KMS-11 (cell line): ENCODE results near the gene TACC3.

Source experiments
- H2AFZ ChIP-seq: fragments of 200-600 bp; sonication (generic); 2 replicates; pipeline ENCODE4 v1.6.1; 2016; ENCODE audit warnings: antibody characterized with exemption, mixed run types, low read depth
- H3K27ac ChIP-seq: fragments of 200-600 bp; sonication (generic); 2 replicates; pipeline ENCODE4 v1.6.1; 2016; ENCODE audit warnings: mild to moderate bottlenecking, mixed run types
- H3K27me3 ChIP-seq: fragments of 200-600 bp; sonication (generic); 2 replicates; pipeline ENCODE4 v1.6.1; 2017; ENCODE audit warnings: mild to moderate bottlenecking, low read depth, mixed run types, moderate library complexity; ENCODE audit not compliant: insufficient read depth
- H3K36me3 ChIP-seq: fragments of 200-600 bp; sonication (generic); 2 replicates; pipeline ENCODE4 v1.6.1; 2017; ENCODE audit warnings: mild to moderate bottlenecking, mixed run types; ENCODE audit not compliant: insufficient read depth
- H3K4me1 ChIP-seq: fragments of 200-600 bp; sonication (generic); 2 replicates; pipeline ENCODE4 v1.6.1; 2016; ENCODE audit warnings: mild to moderate bottlenecking, low read depth, mixed run types; ENCODE audit not compliant: poor library complexity, severe bottlenecking
- H3K4me2 ChIP-seq: fragments of 200-600 bp; sonication (generic); 2 replicates; pipeline ENCODE4 v1.7.0; 2016; ENCODE audit warnings: mild to moderate bottlenecking, mixed run types
- H3K4me3 ChIP-seq: fragments of 200-600 bp; sonication (generic); IDR thresholded peaks from 2 replicates; pipeline ENCODE4 v1.6.1; 2017; ENCODE audit warnings: low read depth, low read length, mixed read lengths; ENCODE audit not compliant: insufficient read depth
- H3K79me2 ChIP-seq: fragments of 200-600 bp; sonication (generic); 2 replicates; pipeline ENCODE4 v1.6.1; 2016; ENCODE audit warnings: low read depth, mixed run types; ENCODE audit not compliant: insufficient read depth
- H3K9ac ChIP-seq: fragments of 200-600 bp; sonication (generic); 2 replicates; pipeline ENCODE4 v1.6.1; 2016; ENCODE audit warnings: mild to moderate bottlenecking, mixed run types
- H4K20me1 ChIP-seq: fragments of 200-600 bp; sonication (generic); 2 replicates; pipeline ENCODE4 v1.6.1; 2016; ENCODE audit warnings: mild to moderate bottlenecking, mixed run types; ENCODE audit not compliant: insufficient read depth
- TF ChIP-seq, protein P1 (sequence below): fragments of 200-600 bp; sonication (generic); conservative IDR thresholded peaks from 2 replicates; pipeline ENCODE4 v1.6.1; 2017; ENCODE audit warnings: low read depth, mild to moderate bottlenecking, antibody characterized with exemption, low read length, moderate library complexity, mixed read lengths

TACC3 gene

DNA sequence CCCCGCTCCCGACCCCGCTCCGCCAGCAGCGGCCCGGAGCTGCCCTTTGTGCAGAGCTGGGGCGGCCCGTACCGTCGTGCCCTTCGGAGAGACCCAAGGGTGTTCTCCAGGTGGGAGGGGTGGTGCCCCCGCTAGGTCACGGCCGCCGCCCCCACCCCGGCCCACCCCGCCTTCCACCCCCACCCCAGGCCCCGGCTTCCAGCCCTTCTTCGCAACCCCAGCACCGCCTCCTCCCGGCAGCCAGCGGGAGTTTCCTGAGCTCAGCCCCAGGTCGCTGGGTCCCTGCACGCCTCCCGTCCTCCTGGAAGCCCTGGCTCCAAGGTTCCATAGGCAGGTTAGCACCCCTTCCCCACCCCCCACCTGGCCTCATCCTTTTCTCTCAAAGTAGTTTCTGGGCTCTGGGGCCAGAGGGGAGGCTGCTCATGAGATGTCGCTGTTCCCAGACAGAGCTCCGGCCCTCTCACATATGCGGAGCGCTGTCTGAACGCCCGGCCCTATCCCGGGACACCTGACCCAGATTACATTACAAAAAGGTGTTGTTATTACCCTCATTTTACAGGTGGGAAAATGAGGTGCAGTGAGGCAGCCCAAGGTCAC, 46.5 kb downstream of the TACC3 start:
- TF ChIP-seq, protein P1, sequence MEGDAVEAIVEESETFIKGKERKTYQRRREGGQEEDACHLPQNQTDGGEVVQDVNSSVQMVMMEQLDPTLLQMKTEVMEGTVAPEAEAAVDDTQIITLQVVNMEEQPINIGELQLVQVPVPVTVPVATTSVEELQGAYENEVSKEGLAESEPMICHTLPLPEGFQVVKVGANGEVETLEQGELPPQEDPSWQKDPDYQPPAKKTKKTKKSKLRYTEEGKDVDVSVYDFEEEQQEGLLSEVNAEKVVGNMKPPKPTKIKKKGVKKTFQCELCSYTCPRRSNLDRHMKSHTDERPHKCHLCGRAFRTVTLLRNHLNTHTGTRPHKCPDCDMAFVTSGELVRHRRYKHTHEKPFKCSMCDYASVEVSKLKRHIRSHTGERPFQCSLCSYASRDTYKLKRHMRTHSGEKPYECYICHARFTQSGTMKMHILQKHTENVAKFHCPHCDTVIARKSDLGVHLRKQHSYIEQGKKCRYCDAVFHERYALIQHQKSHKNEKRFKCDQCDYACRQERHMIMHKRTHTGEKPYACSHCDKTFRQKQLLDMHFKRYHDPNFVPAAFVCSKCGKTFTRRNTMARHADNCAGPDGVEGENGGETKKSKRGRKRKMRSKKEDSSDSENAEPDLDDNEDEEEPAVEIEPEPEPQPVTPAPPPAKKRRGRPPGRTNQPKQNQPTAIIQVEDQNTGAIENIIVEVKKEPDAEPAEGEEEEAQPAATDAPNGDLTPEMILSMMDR = no peak
- H3K4me3 ChIP-seq = no peak overlapping the region
- H3K4me1 ChIP-seq = peaks cover 4% of the 10 kb centered on the region
- H3K36me3 ChIP-seq = no peaks in the 10 kb centered on the region
- H2AFZ ChIP-seq = no peak overlapping the region
- no peak overlapping the region for H3K9ac ChIP-seq
- H3K79me2 ChIP-seq = no peaks in the 10 kb centered on the region
- H3K4me2 ChIP-seq = no peak overlapping the region
- H4K20me1 ChIP-seq = no peaks in the 10 kb centered on the region
- no peak overlapping the region for H3K27ac ChIP-seq
- H3K27me3 ChIP-seq = peaks cover 6% of the 10 kb centered on the region; the same call in 1 of the 2 replicates

DNA sequence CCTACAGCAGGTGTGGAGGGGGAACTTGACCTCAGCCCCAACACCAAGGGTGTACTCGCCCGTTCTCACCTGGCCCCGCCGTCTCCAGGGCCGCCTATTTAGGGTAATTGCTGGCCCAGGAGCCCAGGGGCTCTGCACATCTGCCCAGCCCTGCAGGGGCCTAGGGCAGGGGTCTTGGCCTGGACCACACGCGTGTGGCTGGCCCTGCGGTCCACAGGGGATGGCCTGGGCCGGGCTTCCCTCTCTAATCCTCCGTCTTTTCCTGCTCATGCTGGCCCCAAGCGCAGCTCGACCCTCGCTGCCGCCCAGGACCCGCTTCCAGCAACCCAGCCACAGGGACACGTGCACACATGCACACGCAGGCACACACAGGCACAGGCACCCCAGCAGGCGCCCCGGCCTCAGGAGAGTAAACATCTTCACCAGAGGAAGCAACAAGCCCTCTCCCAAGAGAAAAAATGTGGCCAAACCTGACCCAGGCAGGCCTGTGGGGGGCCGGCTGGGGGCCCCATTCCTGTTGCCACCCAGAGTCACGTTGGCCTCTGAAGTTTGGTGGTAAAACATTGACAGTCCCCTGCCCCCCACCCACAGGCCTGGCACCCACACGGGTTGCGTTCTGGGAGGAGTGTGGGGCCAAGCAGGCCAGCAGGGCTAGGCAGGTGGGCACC, 47.2 kb downstream of the TACC3 start:
- Histone ChIP-seq H2AFZ (no peak overlapping the region), H3K4me2 (no peak overlapping the region), H3K9ac (no peak overlapping the region), H3K36me3 (no peaks in the 10 kb centered on the region), H3K27me3 (peaks cover 6% of the 10 kb centered on the region; the same call in 1 of the 2 replicates), H3K4me1 (peaks cover 4% of the 10 kb centered on the region), H3K27ac (no peak overlapping the region), H4K20me1 (no peaks in the 10 kb centered on the region), H3K79me2 (no peaks in the 10 kb centered on the region), H3K4me3 (no peak overlapping the region)
- TF ChIP-seq, protein P1 = no peak

DNA sequence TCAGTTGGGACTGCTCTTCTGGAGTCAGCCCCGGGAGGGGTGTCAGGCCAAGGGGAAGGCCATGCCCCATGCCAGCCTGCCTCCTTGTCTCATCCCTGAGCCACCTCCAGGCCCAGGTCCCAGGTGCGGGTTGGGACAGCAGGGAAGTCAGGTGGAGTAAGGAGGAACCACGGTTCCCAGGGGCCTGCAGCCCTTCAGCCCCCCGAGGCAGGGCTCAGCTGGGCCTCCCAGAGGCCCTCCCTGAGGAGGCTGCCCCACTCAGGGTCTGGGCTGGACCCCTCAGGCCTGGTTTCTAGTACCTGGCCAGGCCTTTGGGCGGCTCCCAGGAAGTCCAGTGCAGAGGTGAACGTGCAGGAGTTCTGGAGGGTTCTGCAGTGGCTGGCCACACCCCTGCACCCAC, 48.4 kb downstream of the TACC3 start:
- Histone ChIP-seq H3K4me1 (peaks cover 4% of the 10 kb centered on the region), H3K9ac (no peak overlapping the region), H3K36me3 (no peaks in the 10 kb centered on the region), H3K27me3 (no peaks in the 10 kb centered on the region), H2AFZ (no peak overlapping the region), H3K27ac (no peak overlapping the region), H3K4me2 (no peak overlapping the region), H3K79me2 (no peaks in the 10 kb centered on the region), H4K20me1 (no peaks in the 10 kb centered on the region), H3K4me3 (no peak overlapping the region)
- TF ChIP-seq, protein P1 = no peak

DNA sequence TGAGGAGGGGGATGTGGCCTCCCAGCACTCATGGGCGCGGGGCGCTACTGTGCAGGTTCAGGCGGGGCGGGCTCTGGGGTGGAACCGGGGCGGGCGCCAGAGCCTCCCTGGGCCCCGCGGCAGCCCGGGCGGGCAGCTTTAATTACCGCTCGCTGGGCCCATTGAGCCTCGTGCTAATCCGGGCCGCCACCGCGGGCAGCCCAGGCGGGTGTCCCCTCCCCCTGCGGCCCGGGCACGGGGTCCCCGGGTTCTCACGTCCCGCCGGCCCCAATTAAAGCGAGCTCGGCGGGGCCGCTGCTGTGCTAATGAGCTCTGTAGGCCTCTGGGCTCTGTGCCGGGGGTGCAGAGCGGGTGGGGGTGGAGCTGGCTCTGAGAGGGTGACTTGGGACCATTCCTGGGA, 48.9 kb downstream of the TACC3 start:
- TF ChIP-seq, protein P1 = no peak
- Histone ChIP-seq H3K79me2 (no peaks in the 10 kb centered on the region), H3K4me3 (no peak overlapping the region), H2AFZ (no peak overlapping the region), H3K27ac (no peak overlapping the region), H4K20me1 (no peaks in the 10 kb centered on the region), H3K9ac (no peak overlapping the region), H3K36me3 (no peaks in the 10 kb centered on the region), H3K4me2 (no peak overlapping the region), H3K4me1 (peaks cover 4% of the 10 kb centered on the region), H3K27me3 (no peaks in the 10 kb centered on the region)
